PC-3 (cell line): ENCODE results near the gene IL25. TPM values are rescaled to one million over a fixed set of nuclear protein-coding genes. Genes with fewer than 3 reads are reported as not detected.

ENCODE experiments used
- ATAC-seq: fragments of 200-7000 bp; cut with Tn5 transposase; 2 replicates; pipeline ENCODE4 v1.9.1; 2020; ENCODE audit warnings: mild to moderate bottlenecking, moderate library complexity
- BruUV-seq: library from RNA; stranded (reverse); fragments of 400-500 nt; replicated peaks from 2 replicates; lab custom pipeline; 2021; lab: Mats Ljungman, UMichigan
- CTCF ChIA-PET: fragments of 300-600 bp; sonication (Branson Sonifier 250); formaldehyde crosslinking; loops from one replicate; lab custom pipeline; 2022; ENCODE audit warnings: antibody characterized with exemption; lab: Charles Lee
- POLR2A ChIA-PET: fragments of 300-600 bp; sonication (Branson Sonifier 250); formaldehyde crosslinking; loops from one replicate; lab custom pipeline; 2022; ENCODE audit warnings: antibody characterized with exemption; ENCODE audit not compliant: unreplicated experiment; lab: Charles Lee
- DNase-seq: peaks from one replicate; pipeline ENCODE4 v3.0.0-alpha.2; 2015
- H2AFZ ChIP-seq: fragments of 300-600 bp; sonication (generic); 2 replicates; pipeline ENCODE4 v1.6.0; 2016; ENCODE audit warnings: antibody characterized with exemption, low read length
- H3F3A ChIP-seq: fragments of 300-600 bp; sonication (generic); one replicate; pipeline ENCODE4 v1.6.0; 2017; ENCODE audit warnings: antibody characterized with exemption, low read length, control low read depth, mild to moderate bottlenecking; ENCODE audit not compliant: unreplicated experiment
- H3K27ac ChIP-seq: fragments of 300-600 bp; sonication (generic); 2 replicates; pipeline ENCODE4 v1.5.1; 2016; ENCODE audit warnings: mild to moderate bottlenecking, low read length
- H3K27me3 ChIP-seq: fragments of 300-600 bp; sonication (generic); 2 replicates; pipeline ENCODE4 v1.6.1; 2016; ENCODE audit warnings: low read length, mixed read lengths
- H3K36me3 ChIP-seq: fragments of 300-600 bp; sonication (generic); 2 replicates; pipeline ENCODE4 v1.6.1; 2016; ENCODE audit warnings: low read depth, mixed run types, low read length, mixed read lengths
- H3K4me1 ChIP-seq: fragments of 300-600 bp; sonication (generic); 2 replicates; pipeline ENCODE4 v1.5.1; 2016; ENCODE audit warnings: low read length; ENCODE audit not compliant: insufficient read depth
- H3K4me2 ChIP-seq: fragments of 300-600 bp; sonication (generic); 2 replicates; pipeline ENCODE4 v1.6.0; 2016; ENCODE audit warnings: low read length
- H3K4me3 ChIP-seq: fragments of 300-600 bp; sonication (generic); 2 replicates; pipeline ENCODE4 v1.5.1; 2016; ENCODE audit warnings: mild to moderate bottlenecking, low read length, mixed read lengths
- H3K79me2 ChIP-seq: fragments of 300-600 bp; sonication (generic); 2 replicates; pipeline ENCODE4 v1.6.1; 2017; ENCODE audit warnings: low read length, mixed read lengths
- H3K9ac ChIP-seq: fragments of 300-600 bp; sonication (generic); 2 replicates; pipeline ENCODE4 v1.6.0; 2016; ENCODE audit warnings: mild to moderate bottlenecking, low read length
- H3K9me2 ChIP-seq: fragments of 300-600 bp; sonication (generic); replicated peaks from 2 replicates; pipeline ENCODE4 v1.6.1; 2016; ENCODE audit warnings: mixed run types, low read length, mixed read lengths
- H3K9me3 ChIP-seq: fragments of 300-600 bp; sonication (generic); 2 replicates; pipeline ENCODE4 v1.6.1; 2016; ENCODE audit warnings: low read length, mixed read lengths
- H4K20me1 ChIP-seq: fragments of 300-600 bp; sonication (generic); 2 replicates; pipeline ENCODE4 v1.6.1; 2016; ENCODE audit warnings: low read length, mixed read lengths
- CTCF ChIP-seq: fragments of 300-600 bp; sonication (generic); conservative IDR thresholded peaks from 2 replicates; pipeline ENCODE4 v1.5.1; 2017; ENCODE audit warnings: antibody characterized with exemption, low read depth, mild to moderate bottlenecking, low read length
- EZH2 ChIP-seq: fragments of 300-600 bp; sonication (generic); IDR thresholded peaks from one replicate; pipeline ENCODE4 v1.6.1; 2017; ENCODE audit warnings: antibody characterized with exemption, mild to moderate bottlenecking, low read length; ENCODE audit not compliant: unreplicated experiment
- EZH2phosphoT487 ChIP-seq: fragments of 300-600 bp; sonication (generic); IDR thresholded peaks from 2 replicates; pipeline ENCODE4 v1.6.1; 2018; ENCODE audit warnings: mild to moderate bottlenecking, antibody characterized with exemption, low read length, borderline replicate concordance
- intact Hi-C: fragments of 100-400 bp; cut with micrococcal nuclease; formaldehyde crosslinking; loops from 2 replicates; pipeline ENCODE4 v1.9.0; 2023
- total RNA-seq: library from RNA; depleted of rRNA; stranded (reverse); fragments of >200 nt; gene quantifications from 2 replicates; pipeline ENCODE4 v1.2.3, GENCODE V29; 2014

IL25 gene
- total RNA-seq, 1 experiment from 2014 or later, result not detected

DNA sequence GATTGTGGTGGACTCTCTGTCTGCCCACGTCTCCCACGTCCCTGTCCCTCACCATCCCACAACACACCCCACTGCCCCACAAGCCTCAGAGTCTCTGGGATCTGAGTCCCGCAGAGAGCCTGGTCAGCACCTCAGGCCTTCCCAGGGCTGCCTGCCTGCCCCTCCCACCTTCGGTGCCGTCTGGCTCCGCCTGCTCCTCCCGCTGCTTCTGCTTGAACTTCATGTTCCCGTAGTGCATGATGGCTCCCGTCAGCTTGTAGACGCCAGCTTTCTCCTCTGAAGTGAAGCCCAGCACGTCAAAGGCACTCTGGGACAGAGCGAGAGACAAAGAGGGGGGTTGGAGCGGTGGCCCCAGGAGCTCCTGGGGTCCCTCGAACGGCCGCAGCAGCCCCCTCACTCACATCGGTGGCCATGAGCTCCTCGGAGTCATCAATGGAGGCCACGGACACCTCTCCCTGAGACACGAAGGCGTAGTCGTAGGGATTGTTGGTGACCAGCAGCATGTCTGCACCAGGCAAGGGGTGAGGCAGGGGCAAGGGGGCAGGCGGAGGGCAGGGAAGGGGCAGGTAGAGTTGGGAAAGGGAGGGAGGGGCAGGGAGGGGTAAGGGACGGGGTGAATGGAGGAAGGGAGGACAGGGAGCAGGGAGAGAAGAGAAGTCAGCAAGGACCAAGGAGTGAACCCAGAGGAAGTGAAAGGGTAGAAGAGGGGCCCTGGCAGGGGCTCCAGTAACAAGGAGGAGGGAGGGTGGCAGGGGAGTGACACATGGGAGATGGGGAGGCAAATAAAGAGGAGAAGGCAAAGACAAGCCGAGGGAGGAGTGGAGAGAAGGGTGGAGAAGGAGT, 29.9 kb downstream of the IL25 start:
- Histone ChIP-seq H3K4me1 (no peaks in the 10 kb centered on the region), H3F3A (no peaks in the 10 kb centered on the region), H3K9me2 (no peaks in the 10 kb centered on the region), H4K20me1 (no peaks in the 10 kb centered on the region), H3K27ac (no peak overlapping the region), H3K9ac (no peak overlapping the region), H3K79me2 (no peaks in the 10 kb centered on the region), H3K27me3 (peaks cover 52% of the 10 kb centered on the region), H2AFZ (no peak overlapping the region), H3K36me3 (no peaks in the 10 kb centered on the region), H3K4me3 (no peak overlapping the region), H3K4me2 (no peak overlapping the region), H3K9me3 (no peaks in the 10 kb centered on the region)
- ChIA-PET POLR2A (no interaction called here), CTCF (no interaction called here)
- TF ChIP-seq CTCF, result no peak
- TF ChIP-seq EZH2phosphoT487, result no peak
- no peak for TF ChIP-seq EZH2
- ATAC-seq (no peak), DNase-seq (no peak)
- intact Hi-C loops, result no loop called here
- no TSS peak for BruUV-seq

- Histone ChIP-seq H3K4me1 (no peaks in the 10 kb centered on the region), H4K20me1 (no peaks in the 10 kb centered on the region), H2AFZ (no peak overlapping the region), H3K4me3 (no peak overlapping the region), H3K9ac (no peak overlapping the region), H3K36me3 (no peaks in the 10 kb centered on the region), H3K9me2 (no peaks in the 10 kb centered on the region), H3F3A (no peaks in the 10 kb centered on the region), H3K27ac (no peak overlapping the region), H3K4me2 (no peak overlapping the region), H3K79me2 (no peaks in the 10 kb centered on the region), H3K9me3 (no peaks in the 10 kb centered on the region), H3K27me3 (peaks cover 55% of the 10 kb centered on the region)
- POLR2A ChIA-PET, result no interaction called here
- intact Hi-C loops, result no loop called here
- DNase-seq, result no peak
- no peak for ATAC-seq
- TF ChIP-seq CTCF (no peak), EZH2phosphoT487 (no peak), EZH2 (no peak)
- CTCF ChIA-PET, result no interaction called here
- BruUV-seq, result no TSS peak
These were observed 30.5 kb downstream of the IL25 start for GRCh38 chr14:23403139-23403438.

- H3K27me3 ChIP-seq, result peaks cover 59% of the 10 kb centered on the region
- H3F3A ChIP-seq, result no peaks in the 10 kb centered on the region
- POLR2A ChIA-PET, result no interaction called here
- ATAC-seq (no peak), DNase-seq (no peak)
- intact Hi-C loops, result no loop called here
- CTCF ChIA-PET, result no interaction called here
- no peak overlapping the region for H3K4me2 ChIP-seq
- H3K9ac ChIP-seq, result no peak overlapping the region
- BruUV-seq, result no TSS peak
- TF ChIP-seq EZH2 (no peak), EZH2phosphoT487 (no peak), CTCF (no peak)
- no peaks in the 10 kb centered on the region for H3K9me2 ChIP-seq
- no peaks in the 10 kb centered on the region for H4K20me1 ChIP-seq
- no peaks in the 10 kb centered on the region for H3K79me2 ChIP-seq
- H3K36me3 ChIP-seq, result no peaks in the 10 kb centered on the region
- H3K4me3 ChIP-seq, result no peak overlapping the region
- no peak overlapping the region for H2AFZ ChIP-seq
- no peaks in the 10 kb centered on the region for H3K9me3 ChIP-seq
- H3K4me1 ChIP-seq, result no peaks in the 10 kb centered on the region
- H3K27ac ChIP-seq, result no peak overlapping the region
These were observed 31.3 kb downstream of the IL25 start for GRCh38 chr14:23403908-23404307.
